HCT116 (cell line): Measurements from ENCODE around the gene SETD6.

Experiments used
- ELF1 ChIP-seq: IDR thresholded peaks from 2 replicates; pipeline ENCODE4 v1.6.1; 2012; ENCODE audit warnings: low read depth, borderline replicate concordance
- EZH2 ChIP-seq: fragments of 200-600 bp; sonication (generic); IDR thresholded peaks from 2 replicates; pipeline ENCODE4 v1.6.1; 2017; ENCODE audit warnings: antibody characterized with exemption, mixed run types
- POLR2A ChIP-seq: IDR thresholded peaks from 2 replicates; pipeline ENCODE4 v1.7.0; 2011; ENCODE audit warnings: borderline replicate concordance; ENCODE audit not compliant: insufficient read depth, insufficient read length; ENCODE audit errors: extremely low read depth
- SP1 ChIP-seq: IDR thresholded peaks from 2 replicates; pipeline ENCODE4 v1.6.1; 2012; ENCODE audit warnings: low read depth
- SRF ChIP-seq: IDR thresholded peaks from 2 replicates; pipeline ENCODE4 v1.6.1; 2012; ENCODE audit warnings: low read depth
- ZNF274 ChIP-seq: fragments of 200-500 bp; sonication (Bioruptor generic); IDR thresholded peaks from 2 replicates; pipeline ENCODE4 v1.6.1; 2014; ENCODE audit warnings: mild to moderate bottlenecking, low read depth, low read length, inconsistent platforms
- TF ChIP-seq, protein P1 (sequence below), 3 experiments: fragments of 200-600 bp in 1 of 3; sonication (generic) in 1 of 3; IDR thresholded peaks in 2 of 3; conservative IDR thresholded peaks in 1 of 3; 2 replicates each; pipeline ENCODE4 v1.5.1; 2012 to 2017; ENCODE audit warnings: low read depth in 2 of 3, low read length in 2 of 3, antibody characterized with exemption in 1 of 3, borderline replicate concordance in 1 of 3, control low read depth in 1 of 3, mild to moderate bottlenecking in 1 of 3, mixed read lengths in 1 of 3, mixed run types in 1 of 3, moderate library complexity in 1 of 3; ENCODE audit not compliant: insufficient read depth in 1 of 3
- TF ChIP-seq, protein P2 (sequence below): IDR thresholded peaks from 2 replicates; pipeline ENCODE4 v1.6.1; 2012
- TF ChIP-seq, protein P3 (sequence below): IDR thresholded peaks from 2 replicates; pipeline ENCODE4 v1.6.1; 2012

DNA sequence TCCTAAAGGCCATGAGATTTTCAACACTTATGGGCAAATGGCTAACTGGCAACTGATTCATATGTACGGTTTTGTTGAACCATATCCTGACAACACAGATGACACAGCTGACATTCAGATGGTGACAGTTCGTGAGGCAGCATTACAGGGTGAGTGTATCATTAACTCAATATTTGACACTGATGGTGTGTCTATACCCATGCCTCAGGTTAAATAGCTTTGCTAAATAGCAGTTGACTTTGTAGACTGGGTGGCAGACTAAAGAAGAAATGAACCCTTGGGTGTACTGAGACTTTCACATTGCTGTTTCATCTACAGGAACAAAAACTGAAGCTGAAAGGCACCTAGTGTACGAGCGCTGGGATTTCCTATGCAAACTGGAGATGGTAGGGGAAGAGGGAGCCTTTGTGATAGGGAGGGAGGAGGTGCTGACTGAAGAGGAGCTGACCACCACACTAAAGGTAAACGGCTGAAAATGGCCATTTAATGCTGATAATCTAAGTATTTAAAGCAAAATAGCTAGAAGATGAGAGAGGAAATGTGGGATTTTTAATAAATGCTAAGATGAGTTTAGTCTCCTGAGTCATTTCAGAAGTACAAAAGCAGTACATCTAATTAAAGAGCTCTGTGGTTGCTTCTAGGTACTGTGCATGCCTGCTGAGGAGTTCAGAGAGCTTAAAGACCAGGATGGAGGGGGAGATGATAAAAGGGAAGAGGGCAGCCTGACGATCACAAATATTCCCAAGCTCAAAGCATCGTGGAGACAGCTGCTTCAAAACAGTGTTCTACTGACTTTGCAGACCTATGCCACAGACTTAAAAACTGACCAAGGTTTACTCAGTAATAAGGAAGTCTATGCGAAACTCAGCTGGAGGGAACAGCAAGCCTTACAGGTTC, 3.0 kb downstream of the SETD6 start:
- no peak for TF ChIP-seq ZNF274
- TF ChIP-seq SP1 = no peak
- TF ChIP-seq, protein P1, sequence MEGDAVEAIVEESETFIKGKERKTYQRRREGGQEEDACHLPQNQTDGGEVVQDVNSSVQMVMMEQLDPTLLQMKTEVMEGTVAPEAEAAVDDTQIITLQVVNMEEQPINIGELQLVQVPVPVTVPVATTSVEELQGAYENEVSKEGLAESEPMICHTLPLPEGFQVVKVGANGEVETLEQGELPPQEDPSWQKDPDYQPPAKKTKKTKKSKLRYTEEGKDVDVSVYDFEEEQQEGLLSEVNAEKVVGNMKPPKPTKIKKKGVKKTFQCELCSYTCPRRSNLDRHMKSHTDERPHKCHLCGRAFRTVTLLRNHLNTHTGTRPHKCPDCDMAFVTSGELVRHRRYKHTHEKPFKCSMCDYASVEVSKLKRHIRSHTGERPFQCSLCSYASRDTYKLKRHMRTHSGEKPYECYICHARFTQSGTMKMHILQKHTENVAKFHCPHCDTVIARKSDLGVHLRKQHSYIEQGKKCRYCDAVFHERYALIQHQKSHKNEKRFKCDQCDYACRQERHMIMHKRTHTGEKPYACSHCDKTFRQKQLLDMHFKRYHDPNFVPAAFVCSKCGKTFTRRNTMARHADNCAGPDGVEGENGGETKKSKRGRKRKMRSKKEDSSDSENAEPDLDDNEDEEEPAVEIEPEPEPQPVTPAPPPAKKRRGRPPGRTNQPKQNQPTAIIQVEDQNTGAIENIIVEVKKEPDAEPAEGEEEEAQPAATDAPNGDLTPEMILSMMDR (IDR thresholded peaks at IDR 0.05 in 2 of 3, conservative IDR thresholded peaks at IDR 0.05 in 1 of 3; ENCODE audit: borderline replicate concordance in 1 of 3, insufficient read depth in 1 of 3, low read depth in 2 of 3, low read length in 2 of 3) = no peak
- no peak for TF ChIP-seq POLR2A
- TF ChIP-seq ELF1 = no peak
- TF ChIP-seq, protein P2, sequence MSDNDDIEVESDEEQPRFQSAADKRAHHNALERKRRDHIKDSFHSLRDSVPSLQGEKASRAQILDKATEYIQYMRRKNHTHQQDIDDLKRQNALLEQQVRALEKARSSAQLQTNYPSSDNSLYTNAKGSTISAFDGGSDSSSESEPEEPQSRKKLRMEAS = no peak
- no peak for TF ChIP-seq SRF
- TF ChIP-seq EZH2 = no peak
- TF ChIP-seq, protein P3, sequence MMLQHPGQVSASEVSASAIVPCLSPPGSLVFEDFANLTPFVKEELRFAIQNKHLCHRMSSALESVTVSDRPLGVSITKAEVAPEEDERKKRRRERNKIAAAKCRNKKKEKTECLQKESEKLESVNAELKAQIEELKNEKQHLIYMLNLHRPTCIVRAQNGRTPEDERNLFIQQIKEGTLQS = no peak
